Neural progenitor cell (in vitro differentiated cells): Measurements from ENCODE around the gene UNC13D. TPM values are rescaled to one million over a fixed set of nuclear protein-coding genes. Genes with fewer than 3 reads are reported as not detected.

Experiments
- DNase-seq: peaks from one replicate; pipeline ENCODE4 v3.0.0-alpha.2; 2016; ENCODE audit warnings: low spot score
- H2AFZ ChIP-seq: fragments of 200-600 bp; sonication (generic); replicated peaks from 2 replicates; pipeline ENCODE4 v1.6.1; 2016; ENCODE audit warnings: antibody characterized with exemption
- H3F3A ChIP-seq: fragments of 200-600 bp; sonication (generic); 2 replicates; pipeline ENCODE4 v1.6.1; 2016; ENCODE audit warnings: antibody characterized with exemption, low read depth
- H3K27ac ChIP-seq: fragments of 200-600 bp; sonication (generic); 2 replicates; pipeline ENCODE4 v1.5.1; 2016; ENCODE audit warnings: mild to moderate bottlenecking
- H3K27me3 ChIP-seq: fragments of 200-600 bp; sonication (generic); 2 replicates; pipeline ENCODE4 v1.6.1; 2016; ENCODE audit warnings: mild to moderate bottlenecking, moderate library complexity
- H3K36me3 ChIP-seq: fragments of 200-600 bp; sonication (generic); 2 replicates; pipeline ENCODE4 v1.5.1; 2016
- H3K4me1 ChIP-seq: fragments of 200-600 bp; sonication (generic); 2 replicates; pipeline ENCODE4 v1.6.1; 2016; ENCODE audit warnings: mixed run types
- H3K4me2 ChIP-seq: fragments of 200-600 bp; sonication (generic); 2 replicates; pipeline ENCODE4 v1.6.1; 2016
- H3K4me3 ChIP-seq: fragments of 200-600 bp; sonication (generic); 2 replicates; pipeline ENCODE4 v1.5.1; 2016
- H3K79me2 ChIP-seq: fragments of 200-600 bp; sonication (generic); 2 replicates; pipeline ENCODE4 v1.6.1; 2016; ENCODE audit warnings: low read depth
- H3K9ac ChIP-seq: fragments of 200-600 bp; sonication (generic); 2 replicates; pipeline ENCODE4 v1.6.1; 2016
- H3K9me3 ChIP-seq: fragments of 200-600 bp; sonication (generic); 2 replicates; pipeline ENCODE4 v1.5.1; 2016; ENCODE audit warnings: low read depth
- H4K20me1 ChIP-seq: fragments of 200-600 bp; sonication (generic); 2 replicates; pipeline ENCODE4 v1.6.1; 2016; ENCODE audit warnings: low read depth
- H3K27ac Mint-ChIP-seq: 3 replicates; pipeline ENCODE4 v1.8.0; 2021; ENCODE audit warnings: mixed read lengths
- H3K27me3 Mint-ChIP-seq: 2 replicates; pipeline ENCODE4 v1.8.0; 2022; ENCODE audit warnings: low read depth, mild to moderate bottlenecking, inconsistent platforms, moderate library complexity, mixed read lengths; ENCODE audit not compliant: insufficient read depth
- H3K36me3 Mint-ChIP-seq: 3 replicates; pipeline ENCODE4 v1.8.0; 2021; ENCODE audit warnings: mixed read lengths
- H3K4me1 Mint-ChIP-seq: 3 replicates; pipeline ENCODE4 v1.8.0; 2021; ENCODE audit warnings: mixed read lengths
- H3K4me3 Mint-ChIP-seq: 3 replicates; pipeline ENCODE4 v1.8.0; 2021; ENCODE audit warnings: mild to moderate bottlenecking, moderate library complexity, mixed read lengths
- H3K9me3 Mint-ChIP-seq: 3 replicates; pipeline ENCODE4 v1.8.0; 2020; ENCODE audit warnings: mixed read lengths
- EZH2 ChIP-seq: fragments of 200-600 bp; sonication (generic); IDR thresholded peaks from 2 replicates; pipeline ENCODE4 v1.6.1; 2017; ENCODE audit warnings: antibody characterized with exemption, mild to moderate bottlenecking, moderate library complexity
- EZH2phosphoT487 ChIP-seq: fragments of 200-600 bp; sonication (generic); IDR thresholded peaks from 2 replicates; pipeline ENCODE4 v1.6.1; 2017; ENCODE audit warnings: antibody characterized with exemption
- total RNA-seq: library from RNA; depleted of rRNA; stranded (reverse); fragments of >200 nt; gene quantifications from 2 replicates; pipeline ENCODE4 v1.2.3, GENCODE V29; 2015; ENCODE audit warnings: low replicate concordance
- TF ChIP-seq, protein P1 (sequence below): fragments of 200-600 bp; sonication (generic); IDR thresholded peaks from 2 replicates; pipeline ENCODE4 v1.5.1; 2017; ENCODE audit warnings: antibody characterized with exemption, mild to moderate bottlenecking

The UNC13D gene
- total RNA-seq, 1 donor from 2014 or later = 0.09 TPM

DNA sequence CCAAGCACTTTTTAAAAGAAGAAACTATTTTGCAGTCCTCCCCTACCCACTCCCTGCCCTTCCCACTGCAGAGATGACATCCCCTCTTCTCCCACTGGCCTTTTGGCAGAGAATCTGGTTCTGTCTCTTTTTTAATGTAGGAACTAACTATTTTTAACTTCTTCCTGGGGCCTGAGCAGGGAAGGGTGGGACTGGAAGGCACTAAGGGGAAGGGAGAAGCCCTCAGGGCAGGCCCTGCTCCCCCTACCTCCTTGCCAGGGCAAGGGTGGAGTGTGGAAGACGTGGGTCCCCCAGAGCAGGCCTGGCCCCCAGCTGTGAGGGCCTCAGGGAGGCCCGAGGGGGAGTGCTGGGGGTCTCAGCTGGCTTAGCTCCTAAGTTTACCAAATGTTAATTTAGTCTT lies 19.5 kb downstream of the UNC13D start:
- no peaks in the 10 kb centered on the region for H3K36me3 ChIP-seq
- peaks cover 16% of the 10 kb centered on the region for H3K4me1 ChIP-seq
- H4K20me1 ChIP-seq = no peaks in the 10 kb centered on the region
- TF ChIP-seq EZH2phosphoT487 (no peak), EZH2 (no peak)
- TF ChIP-seq, protein P1, sequence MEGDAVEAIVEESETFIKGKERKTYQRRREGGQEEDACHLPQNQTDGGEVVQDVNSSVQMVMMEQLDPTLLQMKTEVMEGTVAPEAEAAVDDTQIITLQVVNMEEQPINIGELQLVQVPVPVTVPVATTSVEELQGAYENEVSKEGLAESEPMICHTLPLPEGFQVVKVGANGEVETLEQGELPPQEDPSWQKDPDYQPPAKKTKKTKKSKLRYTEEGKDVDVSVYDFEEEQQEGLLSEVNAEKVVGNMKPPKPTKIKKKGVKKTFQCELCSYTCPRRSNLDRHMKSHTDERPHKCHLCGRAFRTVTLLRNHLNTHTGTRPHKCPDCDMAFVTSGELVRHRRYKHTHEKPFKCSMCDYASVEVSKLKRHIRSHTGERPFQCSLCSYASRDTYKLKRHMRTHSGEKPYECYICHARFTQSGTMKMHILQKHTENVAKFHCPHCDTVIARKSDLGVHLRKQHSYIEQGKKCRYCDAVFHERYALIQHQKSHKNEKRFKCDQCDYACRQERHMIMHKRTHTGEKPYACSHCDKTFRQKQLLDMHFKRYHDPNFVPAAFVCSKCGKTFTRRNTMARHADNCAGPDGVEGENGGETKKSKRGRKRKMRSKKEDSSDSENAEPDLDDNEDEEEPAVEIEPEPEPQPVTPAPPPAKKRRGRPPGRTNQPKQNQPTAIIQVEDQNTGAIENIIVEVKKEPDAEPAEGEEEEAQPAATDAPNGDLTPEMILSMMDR = no peak
- H3K9ac ChIP-seq = no peak overlapping the region
- H3K4me2 ChIP-seq = no peak overlapping the region
- H3K9me3 ChIP-seq = no peaks in the 10 kb centered on the region
- Mint-ChIP-seq H3K36me3 (peaks cover 11% of the 10 kb centered on the region), H3K27ac (no peak overlapping the region), H3K9me3 (no peaks in the 10 kb centered on the region), H3K4me1 (peaks cover 14% of the 10 kb centered on the region), H3K4me3 (no peak overlapping the region), H3K27me3 (peaks cover 6% of the 10 kb centered on the region)
- H3K27me3 ChIP-seq = no peaks in the 10 kb centered on the region
- no peak overlapping the region for H3K4me3 ChIP-seq
- DNase-seq = no peak
- no peak overlapping the region for H2AFZ ChIP-seq
- H3F3A ChIP-seq = peaks cover 21% of the 10 kb centered on the region
- H3K79me2 ChIP-seq = no peaks in the 10 kb centered on the region
- no peak overlapping the region for H3K27ac ChIP-seq

DNA sequence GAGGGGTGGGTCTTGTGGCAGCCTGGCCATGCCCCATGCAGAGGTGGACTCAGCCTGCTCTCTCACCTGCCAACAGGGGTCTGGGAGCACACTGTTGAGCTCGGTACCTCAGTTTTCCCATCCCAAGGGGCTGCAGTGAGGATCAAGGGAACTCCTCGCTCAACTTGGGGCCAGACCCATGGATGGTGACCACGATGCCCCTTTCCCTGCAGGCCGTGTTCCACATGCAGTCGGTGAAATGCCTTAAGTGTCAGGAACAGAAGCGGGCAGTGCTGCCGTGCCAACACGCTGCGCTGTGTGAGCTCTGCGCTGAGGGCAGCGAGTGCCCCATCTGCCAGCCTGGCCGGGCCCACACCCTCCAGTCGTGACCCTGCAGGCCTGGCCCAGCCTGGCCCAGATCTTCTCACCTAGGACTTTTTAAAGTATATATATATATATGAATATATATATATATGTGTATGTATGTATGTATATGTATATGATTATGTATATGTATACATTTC lies 20.1 kb downstream of the UNC13D start:
- Mint-ChIP-seq H3K4me3 (no peak overlapping the region), H3K27me3 (peaks cover 4% of the 10 kb centered on the region), H3K27ac (no peak overlapping the region), H3K36me3 (peaks cover 13% of the 10 kb centered on the region), H3K4me1 (peaks cover 14% of the 10 kb centered on the region), H3K9me3 (no peaks in the 10 kb centered on the region)
- H3K79me2 ChIP-seq = no peaks in the 10 kb centered on the region
- no peak overlapping the region for H3K9ac ChIP-seq
- H3K36me3 ChIP-seq = no peaks in the 10 kb centered on the region
- no peak for DNase-seq
- H3K27me3 ChIP-seq = no peaks in the 10 kb centered on the region
- H3F3A ChIP-seq = peaks cover 20% of the 10 kb centered on the region
- no peak overlapping the region for H3K27ac ChIP-seq
- peaks cover 16% of the 10 kb centered on the region for H3K4me1 ChIP-seq
- H3K4me2 ChIP-seq = no peak overlapping the region
- H4K20me1 ChIP-seq = no peaks in the 10 kb centered on the region
- no peaks in the 10 kb centered on the region for H3K9me3 ChIP-seq
- TF ChIP-seq, protein P1 = no peak
- TF ChIP-seq EZH2 (no peak), EZH2phosphoT487 (no peak)
- H3K4me3 ChIP-seq = no peak overlapping the region
- no peak overlapping the region for H2AFZ ChIP-seq

DNA sequence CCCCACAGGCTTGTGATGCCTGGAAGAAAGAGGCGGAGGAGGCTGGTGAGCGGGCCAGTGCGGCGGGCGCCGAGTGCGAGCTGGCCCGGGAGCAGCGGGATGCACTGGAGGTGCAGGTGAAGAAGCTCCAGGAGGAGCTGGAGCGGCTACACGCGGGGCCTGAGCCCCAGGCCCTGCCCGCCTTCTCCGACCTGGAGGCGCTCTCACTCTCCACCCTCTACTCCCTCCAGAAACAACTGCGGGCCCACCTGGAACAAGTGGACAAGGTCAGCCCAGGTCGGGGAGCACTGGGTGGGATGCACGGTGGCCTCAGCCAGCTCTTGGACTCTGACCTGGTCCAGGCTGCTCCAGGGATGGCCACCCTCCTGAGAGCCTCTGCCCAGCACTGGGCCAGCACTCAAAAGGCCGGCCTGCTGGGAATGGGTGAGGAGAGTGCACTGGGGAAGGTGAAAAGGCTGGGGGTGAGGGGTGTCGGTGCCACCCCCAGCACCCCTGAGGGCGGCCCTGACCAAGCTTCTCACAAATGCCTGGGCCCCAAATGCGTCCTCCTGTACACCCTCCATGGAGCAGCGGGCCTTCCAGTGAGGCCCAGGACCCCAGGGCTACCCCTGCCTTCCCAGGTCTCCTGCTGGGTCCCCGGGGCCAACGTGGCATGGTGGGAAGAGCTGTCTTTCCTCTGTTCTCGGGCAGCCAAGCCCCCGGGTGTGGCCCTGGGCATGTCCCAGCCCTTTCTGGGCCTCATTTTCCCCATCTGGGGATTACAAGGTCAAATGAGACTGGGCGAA lies 20.8 kb downstream of the UNC13D start:
- Mint-ChIP-seq H3K27ac (no peak overlapping the region), H3K4me1 (peaks cover 14% of the 10 kb centered on the region), H3K27me3 (peaks cover 6% of the 10 kb centered on the region), H3K9me3 (no peaks in the 10 kb centered on the region), H3K36me3 (peaks cover 16% of the 10 kb centered on the region), H3K4me3 (no peak overlapping the region)
- no peaks in the 10 kb centered on the region for H3K36me3 ChIP-seq
- TF ChIP-seq EZH2 (no peak), EZH2phosphoT487 (no peak)
- TF ChIP-seq, protein P1 = no peak
- H3K9ac ChIP-seq = no peak overlapping the region
- no peak overlapping the region for H3K4me2 ChIP-seq
- DNase-seq = no peak
- no peaks in the 10 kb centered on the region for H3K79me2 ChIP-seq
- no peak overlapping the region for H3K27ac ChIP-seq
- H3K4me3 ChIP-seq = no peak overlapping the region
- H3K4me1 ChIP-seq = peaks cover 16% of the 10 kb centered on the region
- peaks cover 14% of the 10 kb centered on the region for H3F3A ChIP-seq
- H2AFZ ChIP-seq = no peak overlapping the region
- no peaks in the 10 kb centered on the region for H4K20me1 ChIP-seq
- H3K9me3 ChIP-seq = no peaks in the 10 kb centered on the region
- H3K27me3 ChIP-seq = no peaks in the 10 kb centered on the region
